Measurements from ENCODE around the gene GIMD1. TPM values are rescaled to one million over a fixed set of nuclear protein-coding genes. Genes with fewer than 3 reads are reported as not detected.

The GIMD1 gene
- total RNA-seq, 1 experiment from 2014 or later: not detected

GRCh38 chr4:106343865-106344646 lies 24.5 kb downstream of the GIMD1 start:
- Mint-ChIP-seq H3K9me3 (ENCODE audit: low read depth, unreplicated experiment) (peaks cover 3% of the 10 kb centered on the region), H3K27me3 (ENCODE audit: unreplicated experiment) (no peaks in the 10 kb centered on the region), H3K36me3 (ENCODE audit: insufficient read depth, unreplicated experiment) (peaks cover 10% of the 10 kb centered on the region), H3K4me1 (ENCODE audit: low read depth, unreplicated experiment) (peaks cover 13% of the 10 kb centered on the region), H3K4me3 (ENCODE audit: low read depth, unreplicated experiment) (no peak overlapping the region), H3K27ac (ENCODE audit: unreplicated experiment) (no peak overlapping the region)
- DNase-seq: no peak
- CTCF ChIA-PET: no interaction called here
- no TSS peak for BruUV-seq (replicated peaks)
- TF ChIP-seq CTCF (IDR thresholded peaks at IDR 0.05; ENCODE audit: unreplicated experiment): no peak
- intact Hi-C loops (cut with micrococcal nuclease; ENCODE audit: unreplicated experiment): no loop called here

DNA sequence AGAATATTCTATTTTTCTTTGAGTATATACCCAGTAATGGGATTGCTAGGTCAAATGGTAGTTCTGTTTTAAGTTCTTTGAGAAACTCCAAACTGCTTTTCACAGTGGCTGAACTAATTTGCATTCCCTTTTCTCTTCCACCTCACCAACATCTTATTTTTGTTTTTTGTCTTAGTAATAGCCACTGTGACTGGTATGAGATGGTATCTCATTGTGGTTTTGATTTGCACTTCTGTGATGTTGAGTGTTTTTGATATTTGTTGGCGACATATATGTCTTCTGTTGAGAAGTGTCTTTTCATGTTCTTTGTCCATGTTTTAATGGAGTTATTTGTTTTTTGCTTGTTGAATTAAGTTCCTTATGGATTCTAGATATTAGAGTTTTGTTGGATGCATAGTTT lies 27.8 kb downstream of the GIMD1 start:
- Mint-ChIP-seq H3K4me1 (ENCODE audit: low read depth, unreplicated experiment) (peaks cover 13% of the 10 kb centered on the region), H3K4me3 (ENCODE audit: low read depth, unreplicated experiment) (no peak overlapping the region), H3K27me3 (ENCODE audit: unreplicated experiment) (no peaks in the 10 kb centered on the region), H3K36me3 (ENCODE audit: insufficient read depth, unreplicated experiment) (peaks cover 14% of the 10 kb centered on the region), H3K9me3 (ENCODE audit: low read depth, unreplicated experiment) (peaks cover 3% of the 10 kb centered on the region), H3K27ac (ENCODE audit: unreplicated experiment) (no peak overlapping the region)
- no TSS peak for BruUV-seq (replicated peaks)
- CTCF ChIA-PET: no interaction called here
- intact Hi-C loops (cut with micrococcal nuclease; ENCODE audit: unreplicated experiment): no loop called here
- no peak for DNase-seq
- TF ChIP-seq CTCF (IDR thresholded peaks at IDR 0.05; ENCODE audit: unreplicated experiment): no peak

DNA sequence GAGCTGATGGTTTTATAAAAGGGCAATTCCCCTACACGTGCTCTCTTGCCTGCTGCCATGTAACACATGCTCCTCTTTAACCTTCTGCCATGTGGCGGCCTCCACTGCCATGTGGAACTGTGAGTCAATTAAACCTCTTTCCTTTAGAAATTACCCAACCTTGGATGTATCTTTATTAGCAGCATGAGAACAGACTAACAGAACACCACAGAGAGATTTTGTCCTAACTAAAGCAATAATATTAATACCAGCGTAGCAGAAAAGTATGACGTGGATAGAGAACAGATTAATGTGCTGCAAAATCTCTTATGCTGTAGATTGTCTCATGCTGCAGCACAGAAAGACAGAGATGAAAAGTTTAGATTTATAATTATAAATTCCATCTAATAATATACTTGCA lies 29.1 kb downstream of the GIMD1 start:
- Mint-ChIP-seq H3K36me3 (ENCODE audit: insufficient read depth, unreplicated experiment) (peaks cover 21% of the 10 kb centered on the region), H3K27me3 (ENCODE audit: unreplicated experiment) (no peaks in the 10 kb centered on the region), H3K27ac (ENCODE audit: unreplicated experiment) (no peak overlapping the region), H3K4me1 (ENCODE audit: low read depth, unreplicated experiment) (peaks cover 9% of the 10 kb centered on the region), H3K4me3 (ENCODE audit: low read depth, unreplicated experiment) (no peak overlapping the region), H3K9me3 (ENCODE audit: low read depth, unreplicated experiment) (peaks cover 3% of the 10 kb centered on the region)
- CTCF ChIA-PET: no interaction called here
- intact Hi-C loops (cut with micrococcal nuclease; ENCODE audit: unreplicated experiment): no loop called here
- BruUV-seq (replicated peaks): no TSS peak
- no peak for TF ChIP-seq CTCF (IDR thresholded peaks at IDR 0.05; ENCODE audit: unreplicated experiment)
- no peak for DNase-seq

GRCh38 chr4:106338671-106339070 lies 29.9 kb downstream of the GIMD1 start:
- H3K9me3 Mint-ChIP-seq (ENCODE audit: low read depth, unreplicated experiment): peaks cover 3% of the 10 kb centered on the region
- intact Hi-C loops (cut with micrococcal nuclease; ENCODE audit: unreplicated experiment): no loop called here
- peaks cover under 1% of the 10 kb centered on the region for H3K4me1 Mint-ChIP-seq (ENCODE audit: low read depth, unreplicated experiment)
- peaks cover 23% of the 10 kb centered on the region for H3K36me3 Mint-ChIP-seq (ENCODE audit: insufficient read depth, unreplicated experiment)
- BruUV-seq (replicated peaks): no TSS peak
- H3K4me3 Mint-ChIP-seq (ENCODE audit: low read depth, unreplicated experiment): no peak overlapping the region
- H3K27ac Mint-ChIP-seq (ENCODE audit: unreplicated experiment): no peak overlapping the region
- no peak for DNase-seq
- CTCF ChIA-PET: no interaction called here
- no peaks in the 10 kb centered on the region for H3K27me3 Mint-ChIP-seq (ENCODE audit: unreplicated experiment)
- no peak for TF ChIP-seq CTCF (IDR thresholded peaks at IDR 0.05; ENCODE audit: unreplicated experiment)
